HCEC 1CT (cell line): Measurements from ENCODE around the gene GRP.

Experiments
- DNase-seq: peaks from one replicate; pipeline ENCODE4 v3.0.0-alpha.2; 2017

GRP gene

GRCh38 chr18:59219672-59220163 lies at the start of gene GRP:
Gene GRP, plus strand, starts transcription at chr18:59220158. Its CDS starts 108 bp downstream, at chr18:59220266.
- no peak for DNase-seq

DNA sequence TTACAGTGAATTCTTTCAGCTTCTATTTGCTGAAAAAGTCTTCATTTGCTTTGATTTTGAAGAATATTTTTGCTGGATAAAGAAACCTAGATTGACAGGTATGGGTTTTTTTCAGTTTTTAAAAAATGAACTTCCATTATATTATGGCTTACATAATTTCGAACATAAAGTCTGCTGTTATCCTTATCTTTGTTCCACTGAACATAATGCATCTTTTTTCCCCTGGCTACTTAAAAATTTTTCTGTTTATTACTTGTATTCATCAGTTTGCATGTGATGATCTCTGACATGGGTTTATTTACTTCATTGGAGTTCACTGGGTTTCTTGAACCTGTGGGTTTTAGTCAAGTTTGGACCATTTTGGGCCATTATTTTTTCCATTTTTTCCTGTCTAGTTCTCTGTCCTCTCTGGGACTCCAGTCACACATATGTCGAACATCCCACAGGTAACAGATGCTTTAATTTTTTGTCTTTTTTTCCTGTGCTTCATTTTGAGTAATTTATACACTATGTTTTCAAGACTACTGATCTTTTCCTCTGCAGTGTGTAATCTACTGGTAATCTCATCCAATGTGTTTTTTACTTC lies 47.2 kb upstream of the GRP start:
- no peak for DNase-seq

- no peak for DNase-seq
Observed at GRCh38 chr18:59177485-59177884, 42.5 kb upstream of the GRP start.

- peak; percentile 55 for DNase-seq
Observed at GRCh38 chr18:59180150-59180845, 39.7 kb upstream of the GRP start.

DNA sequence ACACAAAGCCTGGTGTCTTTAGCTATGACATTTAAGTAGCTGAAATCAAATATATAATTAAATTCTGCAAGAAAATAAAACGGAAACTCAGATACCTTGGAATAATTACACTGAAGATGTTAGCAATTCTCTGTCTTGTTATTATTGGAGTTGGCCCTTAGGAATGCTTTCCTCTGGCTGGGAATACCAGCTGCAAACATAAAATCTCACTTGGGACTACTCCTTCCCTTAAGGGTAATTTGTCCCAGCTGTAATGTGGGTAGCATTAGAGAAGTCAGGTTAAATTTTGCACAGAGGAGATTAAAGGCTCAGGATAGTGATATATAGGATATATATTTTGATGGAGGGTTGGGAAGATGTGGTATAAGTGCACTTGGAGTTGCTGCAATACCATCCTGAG lies 37.3 kb upstream of the GRP start:
- no peak for DNase-seq

DNA sequence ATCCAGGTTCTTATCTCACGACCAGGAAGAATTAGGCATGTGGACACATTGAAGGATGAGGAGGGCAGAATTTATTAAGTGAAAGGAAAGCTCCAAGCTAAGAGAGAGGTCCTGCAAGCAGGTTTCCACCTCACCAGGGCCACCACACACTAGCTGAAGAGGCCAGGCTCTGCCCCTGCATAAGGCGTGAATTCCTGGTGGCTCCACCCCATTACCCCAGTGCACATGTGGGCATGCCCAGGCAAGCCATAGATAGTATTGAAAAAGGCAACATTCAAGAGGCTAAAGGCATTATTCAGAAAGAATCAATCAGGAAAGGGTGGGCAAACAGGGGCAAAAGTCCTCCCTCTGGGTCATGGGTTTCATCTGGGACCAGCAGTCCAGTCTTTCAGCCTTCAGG lies 30.9 kb upstream of the GRP start:
- no peak for DNase-seq

- no peak for DNase-seq
Observed at GRCh38 chr18:59189746-59190145, 30.2 kb upstream of the GRP start.

DNA sequence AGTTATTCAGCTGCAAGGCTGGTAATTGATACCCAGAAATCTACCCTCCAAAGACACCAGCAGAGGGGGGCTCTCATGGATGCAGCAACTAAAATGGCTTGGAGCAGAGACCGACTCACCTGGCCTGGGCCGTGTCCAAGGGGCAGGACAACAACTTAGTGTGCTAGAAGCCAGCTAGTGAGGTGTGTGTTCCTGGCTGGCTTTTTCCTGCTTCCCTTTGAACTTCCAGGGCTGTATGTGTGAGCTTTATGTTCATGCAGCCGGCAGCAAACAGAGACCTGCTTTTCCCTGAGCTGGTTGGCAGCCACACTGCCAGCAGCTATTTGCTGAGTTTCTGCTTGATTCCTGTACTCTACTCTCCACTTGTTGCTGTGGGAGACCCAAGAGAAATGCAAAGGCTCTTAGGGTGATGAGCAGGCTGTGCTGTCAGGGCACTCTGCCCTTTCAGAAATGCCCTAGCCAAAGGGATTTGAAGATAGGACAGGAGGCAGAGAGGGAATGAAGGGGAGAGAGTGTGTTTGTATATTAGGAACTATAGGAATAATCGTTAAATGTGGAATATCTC lies 23.7 kb upstream of the GRP start:
- no peak for DNase-seq

- no peak for DNase-seq
Observed at GRCh38 chr18:59197636-59198035, 22.3 kb upstream of the GRP start.

DNA sequence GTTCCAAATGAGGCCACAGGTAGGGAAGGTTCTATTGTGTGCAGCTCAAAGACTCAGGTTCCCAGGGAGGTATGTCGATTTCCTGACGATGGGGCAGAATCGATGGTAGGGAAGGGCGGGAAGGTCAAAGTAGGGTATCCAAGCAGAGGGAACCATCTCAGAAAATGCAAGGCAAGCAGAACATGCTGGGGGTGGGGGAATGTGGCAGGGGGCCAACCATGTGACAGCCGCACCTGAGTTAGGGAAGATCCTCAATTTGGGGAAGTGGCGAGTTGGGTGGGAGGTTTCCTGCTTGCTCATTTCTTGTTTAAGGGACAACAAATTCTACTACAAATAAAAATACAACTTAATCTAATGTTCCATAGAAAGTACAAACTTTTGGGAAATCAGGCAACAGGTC lies 21.7 kb upstream of the GRP start:
- no peak for DNase-seq

GRCh38 chr18:59200787-59201186 lies 19.2 kb upstream of the GRP start:
- DNase-seq: no peak

GRCh38 chr18:59202258-59202820 lies 17.6 kb upstream of the GRP start:
- DNase-seq: no peak

DNA sequence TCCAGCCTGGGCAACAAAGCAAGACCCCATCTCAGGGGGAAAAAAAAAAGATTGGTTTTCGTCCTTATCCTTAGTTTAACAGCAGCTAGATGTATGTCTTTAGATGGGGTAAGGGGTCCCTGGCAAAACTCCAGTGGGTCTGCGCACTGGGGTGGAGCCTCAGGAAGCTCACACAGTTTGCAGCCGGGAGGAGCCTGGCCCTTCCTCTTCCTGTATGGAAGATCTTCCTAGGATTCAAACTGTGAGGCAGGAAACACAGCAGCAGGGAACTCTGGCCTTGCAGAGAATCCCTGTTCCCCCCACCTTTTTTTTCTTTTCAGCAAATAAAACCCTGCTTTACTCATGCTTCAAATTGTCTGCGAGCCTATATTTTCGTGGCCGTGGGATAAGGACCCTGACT lies 12.5 kb upstream of the GRP start:
- DNase-seq: no peak

DNA sequence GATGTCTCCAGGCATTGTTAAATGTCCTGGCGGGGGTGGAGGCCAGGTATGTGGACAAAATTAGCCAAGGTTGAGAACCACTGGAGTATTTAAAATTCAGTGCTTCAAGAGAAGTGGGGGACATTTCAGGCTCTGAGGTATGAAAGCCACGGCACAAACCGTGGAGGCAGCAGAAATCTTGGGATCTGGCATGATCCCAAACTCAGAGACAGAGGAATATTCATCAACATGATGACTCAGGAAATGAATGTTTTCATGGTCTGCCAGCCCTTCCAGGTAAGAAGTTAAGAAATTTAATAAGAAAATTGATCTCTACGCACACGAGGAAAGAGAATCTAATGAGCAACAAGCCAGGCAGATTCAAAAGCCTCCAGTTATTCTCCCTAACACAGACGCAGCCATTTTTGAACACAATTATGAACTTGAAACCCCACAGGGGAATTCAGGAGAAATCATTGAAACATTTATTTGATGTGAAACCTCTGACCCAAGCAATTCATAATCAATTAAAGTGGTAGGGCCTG lies 11.3 kb upstream of the GRP start:
- DNase-seq: no peak

- DNase-seq: no peak
Observed at GRCh38 chr18:59210299-59210698, 9.7 kb upstream of the GRP start.

DNA sequence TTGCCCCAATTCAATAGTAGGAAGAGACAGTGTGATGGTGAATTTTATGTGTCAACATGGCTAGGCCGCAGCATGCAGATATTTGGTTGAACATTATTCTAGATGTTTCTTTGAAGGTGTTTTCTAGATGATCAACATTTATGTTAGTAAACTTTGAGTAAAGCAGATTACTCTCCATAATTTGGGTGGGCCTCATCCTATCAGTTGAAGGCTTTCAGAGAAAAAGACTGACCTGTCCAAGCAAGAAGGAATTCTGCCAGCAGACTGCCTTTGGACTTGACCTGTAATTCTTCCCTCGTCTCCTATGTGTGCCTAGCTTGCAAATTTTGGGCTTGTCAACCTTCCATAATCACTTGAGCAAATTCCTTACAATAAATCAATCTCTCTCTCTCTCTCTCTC lies 8.3 kb upstream of the GRP start:
- DNase-seq: no peak

GRCh38 chr18:59218018-59218417 lies 1.9 kb upstream of the GRP start:
- no peak for DNase-seq

- DNase-seq: no peak
Observed at GRCh38 chr18:59220164-59220783, 316 bp downstream of the GRP start.

- DNase-seq: no peak
Observed at GRCh38 chr18:59220784-59221765, 1.1 kb downstream of the GRP start.

- no peak for DNase-seq
Observed at GRCh38 chr18:59222341-59222740, 2.4 kb downstream of the GRP start.

DNA sequence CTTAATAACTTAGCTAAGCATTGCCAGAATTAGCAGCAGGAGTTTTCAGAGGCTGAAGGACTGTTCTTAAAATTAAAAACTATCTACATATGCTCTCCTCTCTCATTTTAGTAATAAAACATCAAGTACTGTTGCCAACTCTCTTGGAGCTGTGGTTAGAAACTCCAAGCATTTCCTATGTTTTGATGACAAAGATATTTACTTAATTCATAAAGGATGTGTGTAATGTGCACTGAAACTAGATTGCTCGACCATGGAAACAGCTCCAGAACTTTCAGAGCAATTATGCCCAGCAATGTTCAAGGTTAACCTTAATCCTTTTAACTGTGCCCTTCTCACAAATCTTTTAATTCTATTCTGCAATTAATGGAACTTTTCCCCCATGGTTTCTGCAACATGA lies 8.4 kb downstream of the GRP start:
- DNase-seq: no peak

- DNase-seq: no peak
Observed at GRCh38 chr18:59229191-59229590, 9.2 kb downstream of the GRP start.
